Stimulated activated CD4-positive, alpha-beta T cell treated with anti-CD3 and anti-CD28 coated beads, TNF-alpha, amount 100 ng/mL, for 48 hours (primary cell): Measurements from ENCODE around the gene CD81.
A peak's percentile ranks its signal among the peaks of the same experiment; 100 is the strongest.

ENCODE experiments used
- DNase-seq, 3 donors: peaks; one replicate each; pipeline ENCODE4 v3.0.0-alpha.2; 2020; ENCODE audit warnings: low read depth in 3 of 3

The CD81 gene

DNA sequence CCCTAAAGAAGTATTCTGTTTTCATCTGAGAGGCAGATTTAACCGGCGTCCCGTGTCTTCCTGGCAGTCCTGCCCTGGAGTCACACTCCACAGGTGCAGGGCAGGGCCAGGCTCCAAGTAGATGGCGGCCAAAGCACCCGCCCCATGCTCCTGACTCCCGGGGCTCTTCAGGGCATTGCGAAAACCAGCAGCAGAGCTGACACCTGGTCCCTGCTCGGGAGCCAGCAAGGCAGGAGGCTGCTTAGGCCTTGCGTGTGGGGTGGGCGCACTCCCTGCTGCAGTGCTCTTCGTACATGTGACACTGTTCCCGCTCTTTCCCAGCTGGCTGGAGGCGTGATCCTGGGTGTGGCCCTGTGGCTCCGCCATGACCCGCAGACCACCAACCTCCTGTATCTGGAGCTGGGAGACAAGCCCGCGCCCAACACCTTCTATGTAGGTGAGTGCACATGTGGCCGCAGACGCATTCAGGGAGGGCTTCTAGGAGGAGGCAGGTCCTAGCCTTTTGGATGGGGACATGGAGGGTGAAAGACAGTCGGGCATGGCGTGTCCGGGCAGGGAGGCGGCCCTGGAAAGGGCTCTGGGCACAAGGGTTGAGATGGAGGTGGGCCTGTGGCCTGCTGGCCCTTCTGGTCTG, 13.1 kb downstream of the CD81 start:
- no peak for DNase-seq

DNA sequence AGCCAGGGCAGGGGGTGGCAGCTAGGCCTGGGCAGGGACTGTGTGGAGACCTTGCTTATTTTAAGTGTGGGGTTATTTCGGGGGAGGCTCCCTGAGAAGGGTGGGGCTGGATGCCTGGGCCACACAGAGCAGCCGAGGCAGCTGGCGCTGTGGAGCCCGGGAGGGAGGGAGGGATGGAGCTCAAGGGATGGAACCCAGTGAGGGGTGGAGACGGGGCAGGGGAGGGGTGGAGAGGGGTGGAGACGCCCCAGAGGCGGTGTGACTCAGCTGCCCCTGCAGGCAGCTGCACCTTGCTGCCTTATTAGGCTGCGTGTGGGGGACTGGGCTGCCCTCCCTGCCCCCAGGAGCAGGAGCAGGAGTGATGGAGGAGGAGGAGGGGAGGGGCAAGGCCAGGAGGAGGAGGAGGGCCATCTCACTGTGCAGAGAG, 13.6 kb downstream of the CD81 start:
- DNase-seq, result no peak

DNA sequence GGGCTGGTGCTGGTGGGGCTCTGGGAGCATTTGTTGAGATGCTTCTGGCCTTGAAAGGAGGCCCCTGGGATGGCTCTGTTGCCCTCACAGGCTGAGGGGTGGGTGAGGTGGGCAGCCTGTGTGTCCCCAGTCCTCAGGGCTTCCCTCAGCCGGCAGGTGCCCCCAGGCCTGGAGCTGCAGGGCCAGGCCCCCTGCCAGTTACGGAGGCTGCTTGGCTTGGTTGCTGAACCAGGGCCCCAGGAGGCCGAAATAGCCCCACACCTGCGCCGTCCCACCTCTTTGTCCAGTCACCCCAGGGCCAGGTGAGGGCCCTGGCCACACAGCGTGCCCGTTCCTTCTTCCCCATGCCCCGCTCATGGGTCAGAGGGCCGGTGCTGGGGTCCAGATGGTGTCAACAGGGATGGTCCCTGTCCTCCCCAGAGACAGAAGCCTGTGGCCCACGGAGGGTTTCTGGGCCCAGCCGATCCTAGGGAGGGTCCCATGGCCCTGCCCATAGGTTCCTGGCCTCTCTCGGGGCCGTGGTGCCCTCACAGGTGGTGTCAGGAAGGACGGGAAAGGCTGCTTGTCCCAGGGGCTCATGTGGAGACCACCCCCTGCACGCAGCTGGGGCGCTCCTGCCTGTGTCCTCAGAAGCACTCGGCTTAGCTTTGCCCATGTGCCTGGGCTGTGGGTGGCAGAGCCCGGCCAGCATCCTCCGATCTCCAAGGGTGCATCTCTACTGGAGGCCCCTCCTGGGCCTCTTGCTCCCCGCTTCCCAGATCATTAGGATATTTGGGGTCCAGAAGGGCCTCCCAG, 14.3 kb downstream of the CD81 start:
- no peak for DNase-seq

DNA sequence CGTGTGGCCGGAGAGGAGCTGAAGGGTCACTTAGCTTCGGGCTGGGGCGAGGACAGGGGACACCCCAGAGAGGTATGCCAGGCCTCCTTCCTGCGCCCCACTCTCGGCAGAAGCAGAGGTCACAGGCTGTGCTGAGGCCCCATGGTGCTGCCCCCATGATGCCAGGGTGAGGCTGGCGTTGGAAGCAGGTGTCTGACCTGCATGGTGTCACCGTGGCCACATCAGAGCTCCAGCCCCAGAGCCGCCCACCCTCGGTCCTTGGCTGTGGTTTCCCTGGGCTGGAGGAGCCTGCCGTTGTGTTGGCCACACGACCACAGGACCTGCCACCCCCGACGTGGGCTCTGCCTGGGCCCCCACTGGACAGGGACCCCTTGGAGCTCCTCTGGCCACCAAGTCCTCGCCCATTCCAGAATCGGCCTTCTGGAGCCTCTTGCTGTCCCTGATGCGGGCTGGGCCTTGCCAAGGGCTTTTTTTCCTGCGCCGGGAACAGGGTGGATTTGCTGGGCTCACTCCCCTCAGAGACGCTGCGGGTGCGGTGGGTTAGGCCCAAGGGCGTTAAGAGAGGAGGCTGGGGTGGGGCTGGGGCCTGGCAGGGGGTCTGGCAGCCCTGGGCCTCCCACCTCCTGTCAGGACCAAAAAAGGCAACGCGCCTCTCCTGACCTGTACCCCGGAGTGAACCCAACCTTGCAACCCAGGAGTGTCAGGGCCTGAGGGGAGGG, 15.3 kb downstream of the CD81 start:
- DNase-seq, result no peak

DNA sequence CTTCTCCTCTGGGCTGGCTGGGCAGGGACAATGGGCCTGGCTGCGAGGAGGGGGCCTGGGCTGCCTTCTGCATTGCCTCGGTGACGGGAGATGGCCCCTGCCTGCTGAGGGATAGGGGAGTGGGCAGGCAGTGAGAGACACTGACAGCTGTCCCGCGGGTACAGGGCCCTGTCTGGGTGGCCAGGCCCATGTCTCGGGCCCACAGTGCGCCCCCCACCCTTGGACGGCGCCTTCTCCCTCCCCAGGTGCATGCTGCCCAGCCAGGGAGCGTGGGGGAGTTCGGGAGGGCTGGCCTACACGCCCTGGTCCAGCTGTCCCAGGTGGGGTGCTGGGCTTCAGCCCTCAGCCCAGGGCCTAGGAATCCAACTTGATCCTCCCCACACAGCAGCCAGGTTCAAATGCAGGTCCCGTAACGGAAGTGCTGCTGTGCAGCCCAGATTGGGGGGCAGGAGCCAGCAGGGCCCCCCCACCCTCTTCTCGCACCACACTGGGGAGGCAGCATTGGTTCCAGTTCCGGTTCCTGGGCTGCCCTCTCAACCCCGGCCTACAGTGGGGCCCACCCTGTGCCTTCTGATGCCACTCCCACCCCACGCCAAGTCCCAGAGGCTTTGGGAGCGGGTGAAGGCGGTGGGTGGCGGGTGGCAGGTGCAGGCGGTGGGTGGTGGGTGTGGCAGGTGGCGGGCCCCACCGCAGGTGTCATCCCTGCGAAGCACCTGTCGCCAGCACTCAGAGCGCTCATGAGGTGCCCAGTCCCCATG, 16.2 kb downstream of the CD81 start:
- no peak for DNase-seq

DNA sequence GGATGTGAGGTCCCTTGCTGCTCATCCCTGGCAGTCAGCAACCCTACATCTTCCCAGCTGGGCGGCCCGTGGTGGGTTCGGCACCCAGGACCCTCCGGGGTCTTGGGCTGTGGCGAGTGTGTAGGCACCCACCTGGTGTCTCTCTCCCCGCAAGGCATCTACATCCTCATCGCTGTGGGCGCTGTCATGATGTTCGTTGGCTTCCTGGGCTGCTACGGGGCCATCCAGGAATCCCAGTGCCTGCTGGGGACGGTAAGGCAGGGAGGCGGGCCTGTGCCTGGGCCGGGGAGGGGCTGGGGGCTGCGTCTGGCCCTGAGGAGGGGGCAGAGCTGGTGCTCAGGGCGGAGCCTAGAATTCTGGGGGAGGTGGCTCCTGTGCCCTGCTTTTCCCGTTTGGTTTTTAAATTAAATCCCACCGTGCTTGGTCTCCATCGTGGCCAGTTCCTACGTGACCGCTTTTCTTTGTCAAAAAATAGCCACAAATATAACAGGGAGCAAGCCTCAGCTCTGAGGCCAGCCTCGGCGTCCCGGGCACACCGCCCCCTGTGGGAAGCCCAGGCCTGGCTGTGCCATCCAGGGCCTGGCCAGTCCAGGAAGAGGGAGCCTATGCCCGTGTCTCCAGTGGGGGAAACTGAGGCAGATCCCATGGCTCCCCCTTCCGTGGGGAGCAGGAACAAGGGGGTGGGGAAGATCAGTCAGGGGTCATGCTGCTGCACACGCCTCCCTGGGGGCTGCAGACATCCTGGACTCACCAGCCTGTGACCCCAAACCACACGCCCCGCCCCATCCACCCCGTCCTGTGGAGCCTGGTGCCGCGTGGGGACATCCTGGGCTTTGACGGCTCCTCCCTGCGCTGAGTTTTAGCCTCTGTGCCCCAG, 17.1 kb downstream of the CD81 start:
- no peak for DNase-seq

DNA sequence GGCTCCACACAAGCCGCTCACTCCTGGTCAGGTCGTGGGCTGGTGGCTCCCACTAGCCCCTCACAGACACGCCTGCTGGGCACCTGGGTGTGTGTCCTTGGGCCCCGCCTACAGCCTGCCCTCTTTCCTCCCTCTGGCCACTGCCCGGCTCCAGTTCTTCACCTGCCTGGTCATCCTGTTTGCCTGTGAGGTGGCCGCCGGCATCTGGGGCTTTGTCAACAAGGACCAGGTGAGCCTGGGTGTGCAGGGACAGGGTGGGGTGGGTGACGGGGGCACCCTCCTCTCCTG, 17.7 kb downstream of the CD81 start:
- DNase-seq, result no peak

DNA sequence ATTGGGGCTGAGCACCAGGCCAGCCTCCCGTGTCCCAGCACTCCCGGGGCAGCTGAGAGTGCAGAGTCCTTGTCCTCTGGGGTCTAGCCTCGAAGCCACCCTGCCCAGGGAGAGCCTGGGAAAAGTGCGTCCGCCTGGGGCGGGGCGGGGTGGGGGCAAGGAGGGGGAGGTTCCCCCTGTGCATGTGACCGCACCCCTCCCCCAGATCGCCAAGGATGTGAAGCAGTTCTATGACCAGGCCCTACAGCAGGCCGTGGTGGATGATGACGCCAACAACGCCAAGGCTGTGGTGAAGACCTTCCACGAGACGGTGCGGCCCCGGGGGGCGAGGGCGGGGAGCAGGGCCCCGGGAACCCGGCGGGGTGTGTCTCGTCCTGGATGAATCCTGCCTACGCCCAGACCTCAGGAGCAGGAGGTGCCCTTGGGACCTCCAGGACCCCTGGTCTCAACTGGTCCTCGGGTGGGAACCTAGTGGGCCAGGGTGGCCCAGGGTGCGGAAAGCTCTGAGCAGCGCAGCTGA, 18.2 kb downstream of the CD81 start:
- no peak for DNase-seq

DNA sequence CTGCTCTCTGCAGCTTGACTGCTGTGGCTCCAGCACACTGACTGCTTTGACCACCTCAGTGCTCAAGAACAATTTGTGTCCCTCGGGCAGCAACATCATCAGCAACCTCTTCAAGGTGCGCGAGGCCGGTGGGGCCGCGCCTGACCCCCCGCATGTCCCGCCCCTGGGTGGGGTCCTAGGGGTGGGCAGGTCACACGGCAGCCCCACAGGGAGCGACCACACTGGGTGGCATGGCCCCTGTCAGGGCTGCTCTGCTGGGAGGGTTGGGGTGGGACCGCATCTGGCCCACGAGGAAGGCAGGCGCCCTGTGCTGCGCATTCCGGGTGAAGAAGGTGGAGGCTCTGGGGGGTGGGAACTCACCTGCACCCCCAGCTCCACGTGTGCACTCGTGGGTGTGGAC, 18.7 kb downstream of the CD81 start:
- no peak for DNase-seq

DNA sequence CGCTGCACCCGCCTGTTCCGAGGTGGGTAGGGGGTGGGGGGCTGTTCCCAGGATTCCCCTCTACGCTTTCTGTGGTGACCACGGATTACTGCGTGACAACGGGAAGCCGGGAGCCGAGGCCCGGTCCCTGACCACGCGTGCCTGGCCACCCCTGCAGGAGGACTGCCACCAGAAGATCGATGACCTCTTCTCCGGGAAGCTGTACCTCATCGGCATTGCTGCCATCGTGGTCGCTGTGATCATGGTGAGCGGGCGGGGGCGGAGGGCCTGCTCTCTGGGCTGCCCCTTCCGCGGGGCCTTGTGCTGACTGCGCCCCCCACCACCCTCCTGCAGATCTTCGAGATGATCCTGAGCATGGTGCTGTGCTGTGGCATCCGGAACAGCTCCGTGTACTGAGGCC, 19.4 kb downstream of the CD81 start:
- no peak for DNase-seq

DNA sequence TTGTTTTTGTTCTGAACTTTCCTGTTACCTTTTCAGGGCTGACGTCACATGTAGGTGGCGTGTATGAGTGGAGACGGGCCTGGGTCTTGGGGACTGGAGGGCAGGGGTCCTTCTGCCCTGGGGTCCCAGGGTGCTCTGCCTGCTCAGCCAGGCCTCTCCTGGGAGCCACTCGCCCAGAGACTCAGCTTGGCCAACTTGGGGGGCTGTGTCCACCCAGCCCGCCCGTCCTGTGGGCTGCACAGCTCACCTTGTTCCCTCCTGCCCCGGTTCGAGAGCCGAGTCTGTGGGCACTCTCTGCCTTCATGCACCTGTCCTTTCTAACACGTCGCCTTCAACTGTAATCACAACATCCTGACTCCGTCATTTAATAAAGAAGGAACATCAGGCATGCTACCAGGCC, 19.9 kb downstream of the CD81 start:
- DNase-seq, result no peak

DNA sequence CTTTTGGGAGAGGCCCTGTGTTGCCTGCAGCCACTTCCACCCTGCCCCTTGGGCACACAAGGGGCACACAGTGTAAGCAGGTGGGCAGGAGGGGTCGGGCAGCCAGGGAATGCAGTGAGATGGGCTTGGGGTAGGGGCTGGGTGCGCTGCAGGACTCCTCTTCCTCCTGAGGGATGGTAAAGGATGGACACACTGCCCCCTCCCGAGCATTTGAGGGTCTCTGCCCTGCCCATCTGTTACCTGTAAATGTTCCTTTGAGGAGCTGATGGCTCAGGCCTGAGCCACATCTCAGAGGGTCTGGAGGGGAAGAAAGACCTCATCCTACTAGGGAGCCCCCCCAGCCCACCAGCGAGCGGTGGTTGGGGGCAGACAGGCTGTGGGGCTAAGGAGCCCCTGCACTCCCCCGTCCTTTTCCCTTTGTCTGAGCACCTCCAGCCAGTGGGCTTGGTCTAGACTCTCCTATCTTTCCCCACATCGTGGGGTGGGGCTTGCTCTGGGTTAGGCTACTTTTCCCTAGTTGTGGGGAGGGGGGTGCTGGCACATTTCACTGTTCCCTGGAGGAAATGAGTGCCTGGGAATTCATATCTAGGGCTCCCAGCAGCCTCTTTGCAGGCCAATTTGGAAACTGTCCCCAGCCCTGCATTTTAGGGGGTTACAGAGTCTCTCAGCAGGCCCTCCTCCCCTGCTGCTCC, 21.7 kb downstream of the CD81 start:
- DNase-seq, result no peak

DNA sequence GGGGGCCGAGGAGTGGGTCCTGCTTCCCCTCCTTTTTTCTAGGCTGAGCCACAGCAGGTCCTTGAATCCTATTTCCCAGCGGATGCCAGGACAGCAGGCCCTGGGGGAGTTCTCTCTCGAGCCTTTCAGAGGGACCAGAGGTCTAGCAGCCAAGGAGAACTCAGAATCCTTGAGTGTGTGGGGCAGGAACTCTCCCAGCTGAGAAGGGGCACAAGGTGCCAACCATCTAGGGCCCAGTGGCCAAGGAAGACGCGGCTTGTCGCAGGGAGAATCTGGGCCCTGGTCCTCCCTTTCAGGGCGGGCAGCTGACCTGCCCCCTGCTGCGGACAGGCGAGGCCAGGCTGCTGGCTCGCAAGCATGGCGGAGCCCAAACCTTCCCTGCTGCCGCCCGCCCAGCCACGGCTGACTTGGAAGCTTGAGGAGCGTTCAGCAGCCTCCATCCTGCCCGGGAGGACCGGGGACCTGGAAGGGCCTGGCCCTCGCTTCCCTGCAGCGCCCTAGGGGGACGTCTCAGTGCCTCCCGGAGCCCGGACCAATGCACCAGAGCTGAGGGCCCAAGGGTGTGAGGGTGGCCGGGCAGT, 22.5 kb downstream of the CD81 start:
- DNase-seq, result no peak

DNA sequence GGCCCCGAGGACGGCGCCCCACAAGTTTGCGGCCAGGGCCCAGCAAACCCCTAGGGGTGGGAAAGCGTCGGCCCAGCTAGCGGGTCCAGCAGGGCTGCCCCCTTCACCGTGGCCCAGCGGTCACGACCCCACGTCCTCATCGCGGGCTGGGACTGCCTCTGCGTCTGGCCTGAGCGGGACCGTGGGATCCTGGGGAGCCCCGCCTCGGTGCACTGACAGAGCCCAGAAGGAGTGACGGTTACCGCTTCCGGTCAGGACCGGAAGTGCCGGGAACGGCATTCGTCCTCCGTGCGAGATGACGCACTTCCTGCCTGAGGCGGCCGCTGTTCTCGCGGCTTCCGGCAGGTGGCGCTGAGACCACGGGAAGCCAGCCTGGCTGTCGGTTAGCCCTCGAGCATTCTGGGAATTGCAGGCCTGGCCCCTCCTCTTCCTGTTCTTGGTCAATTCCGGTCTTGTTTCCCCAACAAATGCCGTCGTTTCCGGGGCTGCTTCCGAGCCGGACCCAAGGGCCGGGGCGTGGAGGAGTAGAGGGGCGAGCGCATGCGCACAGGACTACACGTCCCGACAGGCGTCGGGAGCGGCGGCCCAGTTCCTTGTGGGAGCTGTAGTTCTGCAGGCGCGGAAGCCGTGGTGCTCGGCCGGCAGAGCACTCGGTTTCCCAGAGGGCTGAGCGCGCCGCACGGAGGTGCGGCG, 23.1 kb downstream of the CD81 start, which contains the start of gene TSSC4:
TSSC4 (plus strand) TSS at position 682 of the 693 bp plus-strand sequence. CDS start 1,884 bp downstream, outside the sequence.
- DNase-seq, result peak; percentile 98 to 99 (median 99)

DNA sequence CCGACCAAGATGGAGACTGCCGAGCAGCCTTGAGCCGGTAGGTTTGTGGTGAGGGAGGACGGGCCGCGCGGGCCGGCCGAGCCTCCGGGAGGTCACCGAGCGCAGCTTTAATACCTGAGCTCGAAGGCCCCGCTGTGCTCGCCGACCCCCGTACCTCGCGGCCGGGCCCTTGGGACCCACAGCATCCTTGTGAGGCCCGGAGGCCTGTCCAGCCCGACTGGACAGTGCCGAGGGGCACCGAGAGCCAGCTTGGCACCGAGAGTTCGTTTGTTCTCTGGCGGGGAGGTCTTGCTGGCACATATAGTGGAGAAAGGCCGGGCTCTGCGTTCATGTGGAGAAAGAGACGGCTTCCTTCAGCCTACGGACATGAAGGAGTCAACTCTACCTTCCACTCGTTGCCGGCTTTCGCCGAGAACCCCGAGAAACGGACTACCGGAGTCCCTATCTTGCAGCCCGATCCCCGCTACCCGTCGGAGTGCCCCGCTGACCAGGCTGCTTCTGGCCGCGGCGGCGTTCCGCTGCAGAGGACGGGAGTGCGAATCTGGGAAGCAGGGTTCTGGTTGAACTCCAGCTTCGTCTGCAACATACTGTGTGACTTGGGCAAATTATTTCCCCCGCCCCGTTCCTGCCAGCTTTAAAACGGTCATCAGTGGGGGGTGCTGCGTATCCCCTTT, 23.8 kb downstream of the CD81 start:
- DNase-seq, result no peak

DNA sequence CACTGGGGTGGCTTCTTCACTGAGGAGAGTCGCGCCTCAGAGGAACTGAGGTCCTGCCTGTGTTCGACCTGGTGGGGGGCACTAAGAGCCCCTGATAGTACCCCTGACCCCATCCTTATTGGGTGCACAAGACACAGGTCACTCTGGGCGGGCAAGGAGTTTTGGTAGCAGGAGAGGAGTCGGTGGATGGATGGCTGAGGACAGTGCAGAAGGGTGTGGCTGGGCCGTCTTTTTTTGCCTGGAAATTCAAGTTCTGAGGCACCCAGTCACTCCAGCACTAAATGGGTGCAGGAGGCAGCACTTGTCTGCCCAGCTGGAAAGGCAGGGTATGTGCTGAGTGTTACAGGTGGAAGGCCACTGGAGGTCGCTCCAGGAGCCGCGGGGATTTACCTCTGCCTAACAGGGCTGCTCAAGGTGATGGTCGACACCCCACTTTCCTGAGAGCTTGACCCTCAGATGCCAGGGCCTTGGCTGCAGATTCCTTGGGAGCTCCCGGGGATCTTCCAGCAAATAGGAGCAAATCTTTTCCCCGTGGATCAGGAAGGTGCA, 24.4 kb downstream of the CD81 start:
- DNase-seq, result no peak

DNA sequence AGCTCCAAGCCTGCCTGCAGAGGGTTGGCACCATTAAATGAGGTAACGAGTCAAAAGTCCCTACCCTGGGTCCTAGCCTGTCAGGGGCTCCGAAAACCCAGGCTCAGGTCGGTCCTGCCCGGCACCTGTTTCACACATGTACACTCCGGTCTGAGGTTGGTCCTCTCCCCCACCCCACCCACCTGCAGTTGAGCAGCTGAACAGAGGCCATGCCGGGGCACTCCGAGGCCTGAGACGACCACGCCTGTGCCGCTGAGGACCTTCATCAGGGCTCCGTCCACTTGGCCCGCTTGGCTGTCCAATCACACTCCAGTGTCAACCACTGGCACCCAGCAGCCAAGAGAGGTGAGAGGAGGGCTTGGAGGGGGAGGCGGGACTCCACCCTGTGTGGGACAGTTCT, 25.0 kb downstream of the CD81 start:
- DNase-seq, result no peak

DNA sequence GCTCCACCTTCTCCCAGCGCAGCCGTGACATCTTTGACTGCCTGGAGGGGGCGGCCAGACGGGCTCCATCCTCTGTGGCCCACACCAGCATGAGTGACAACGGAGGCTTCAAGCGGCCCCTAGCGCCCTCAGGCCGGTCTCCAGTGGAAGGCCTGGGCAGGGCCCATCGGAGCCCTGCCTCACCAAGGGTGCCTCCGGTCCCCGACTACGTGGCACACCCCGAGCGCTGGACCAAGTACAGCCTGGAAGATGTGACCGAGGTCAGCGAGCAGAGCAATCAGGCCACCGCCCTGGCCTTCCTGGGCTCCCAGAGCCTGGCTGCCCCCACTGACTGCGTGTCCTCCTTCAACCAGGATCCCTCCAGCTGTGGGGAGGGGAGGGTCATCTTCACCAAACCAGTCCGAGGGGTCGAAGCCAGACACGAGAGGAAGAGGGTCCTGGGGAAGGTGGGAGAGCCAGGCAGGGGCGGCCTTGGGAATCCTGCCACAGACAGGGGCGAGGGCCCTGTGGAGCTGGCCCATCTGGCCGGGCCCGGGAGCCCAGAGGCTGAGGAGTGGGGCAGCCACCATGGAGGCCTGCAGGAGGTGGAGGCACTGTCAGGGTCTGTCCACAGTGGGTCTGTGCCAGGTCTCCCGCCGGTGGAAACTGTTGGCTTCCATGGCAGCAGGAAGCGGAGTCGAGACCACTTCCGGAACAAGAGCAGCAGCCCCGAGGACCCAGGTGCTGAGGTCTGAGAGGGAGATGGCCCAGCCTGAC, 26.0 kb downstream of the CD81 start:
- no peak for DNase-seq
